Renal pelvis (tissue), 12 donors: ENCODE results near the gene SUFU. TPM values are rescaled to one million over a fixed set of nuclear protein-coding genes. Genes with fewer than 3 reads are reported as not detected.
A peak's percentile ranks its signal among the peaks of the same experiment; 100 is the strongest.
"Not testable (repeated sequence)": the region's sequence is repeated elsewhere in the genome, so short reads cannot be mapped to it uniquely, and the experiment has no call there.

Source experiments
- DNase-seq: peaks from one replicate; pipeline ENCODE4 v3.0.0-alpha.2; 2013
- long read RNA-seq, 16 experiments: transcript quantifications; one replicate each; lab custom pipeline, GENCODE V29; 2026
- polyA plus RNA-seq, 3 donors: library from polyadenylated mRNA; unstranded; fragments of 120-200 nt; gene quantifications; one replicate each; pipeline ENCODE4 v1.2.1, GENCODE V29; 2013; ENCODE audit not compliant: insufficient read length in 3 of 3

The SUFU gene
- polyA plus RNA-seq = 10 to 100 TPM; 30.9 to 33.1 (median 31.2) TPM
- long read RNA-seq, donor 1, full-length matches to known transcripts = 1 of 1 reads
- long read RNA-seq, donor 1, partial matches to known transcripts = 0 of 1 reads
- long read RNA-seq, donor 1, other reads (novel, unspliced or antisense) = 0 of 1 reads
- long read RNA-seq, donor 2, full-length matches to known transcripts = 6 of 6 reads
- long read RNA-seq, donor 2, partial matches to known transcripts = 0 of 6 reads
- long read RNA-seq, donor 2, other reads (novel, unspliced or antisense) = 0 of 6 reads
- long read RNA-seq, donor 3, full-length matches to known transcripts = 1 of 1 reads
- long read RNA-seq, donor 3, partial matches to known transcripts = 0 of 1 reads
- long read RNA-seq, donor 3, other reads (novel, unspliced or antisense) = 0 of 1 reads
- long read RNA-seq, donor 4, full-length matches to known transcripts = 3 of 3 reads
- long read RNA-seq, donor 4, partial matches to known transcripts = 0 of 3 reads
- long read RNA-seq, donor 4, other reads (novel, unspliced or antisense) = 0 of 3 reads
- long read RNA-seq, donor 5, full-length matches to known transcripts = 2 of 2 reads
- long read RNA-seq, donor 5, partial matches to known transcripts = 0 of 2 reads
- long read RNA-seq, donor 5, other reads (novel, unspliced or antisense) = 0 of 2 reads
- long read RNA-seq, donor 6, full-length matches to known transcripts = 5 of 5 reads
- long read RNA-seq, donor 6, partial matches to known transcripts = 0 of 5 reads
- long read RNA-seq, donor 6, other reads (novel, unspliced or antisense) = 0 of 5 reads
- long read RNA-seq, donor 7, full-length matches to known transcripts = 5 of 10 reads
- long read RNA-seq, donor 7, partial matches to known transcripts = 5 of 10 reads
- long read RNA-seq, donor 7, other reads (novel, unspliced or antisense) = 0 of 10 reads
- long read RNA-seq, donor 8, full-length matches to known transcripts = 3 of 9 reads
- long read RNA-seq, donor 8, partial matches to known transcripts = 6 of 9 reads
- long read RNA-seq, donor 8, other reads (novel, unspliced or antisense) = 0 of 9 reads
- long read RNA-seq, donor 9, full-length matches to known transcripts = 5 of 11 reads
- long read RNA-seq, donor 9, partial matches to known transcripts = 6 of 11 reads
- long read RNA-seq, donor 9, other reads (novel, unspliced or antisense) = 0 of 11 reads
- long read RNA-seq, donor 10, full-length matches to known transcripts = 1 of 1 reads
- long read RNA-seq, donor 10, partial matches to known transcripts = 0 of 1 reads
- long read RNA-seq, donor 10, other reads (novel, unspliced or antisense) = 0 of 1 reads
- long read RNA-seq, donor 11, full-length matches to known transcripts = 2 of 2 reads
- long read RNA-seq, donor 11, partial matches to known transcripts = 0 of 2 reads
- long read RNA-seq, donor 11, other reads (novel, unspliced or antisense) = 0 of 2 reads
- long read RNA-seq, donor 12, full-length matches to known transcripts = 6 of 6 reads
- long read RNA-seq, donor 12, partial matches to known transcripts = 0 of 6 reads
- long read RNA-seq, donor 12, other reads (novel, unspliced or antisense) = 0 of 6 reads
- long read RNA-seq, donor 13, full-length matches to known transcripts = 2 of 2 reads
- long read RNA-seq, donor 13, partial matches to known transcripts = 0 of 2 reads
- long read RNA-seq, donor 13, other reads (novel, unspliced or antisense) = 0 of 2 reads
- long read RNA-seq, donor 14 = 0 reads
- long read RNA-seq, donor 15, full-length matches to known transcripts = 7 of 34 reads
- long read RNA-seq, donor 15, partial matches to known transcripts = 27 of 34 reads
- long read RNA-seq, donor 15, other reads (novel, unspliced or antisense) = 0 of 34 reads
- long read RNA-seq, donor 16, full-length matches to known transcripts = 1 of 1 reads
- long read RNA-seq, donor 16, partial matches to known transcripts = 0 of 1 reads
- long read RNA-seq, donor 16, other reads (novel, unspliced or antisense) = 0 of 1 reads

GRCh38 chr10:102503264-102504178 lies at the start of gene SUFU:
Gene SUFU (plus strand): TSS chr10:102503972. CDS start chr10:102504153, 181 bp downstream.
- peak; percentile 99 for DNase-seq

DNA sequence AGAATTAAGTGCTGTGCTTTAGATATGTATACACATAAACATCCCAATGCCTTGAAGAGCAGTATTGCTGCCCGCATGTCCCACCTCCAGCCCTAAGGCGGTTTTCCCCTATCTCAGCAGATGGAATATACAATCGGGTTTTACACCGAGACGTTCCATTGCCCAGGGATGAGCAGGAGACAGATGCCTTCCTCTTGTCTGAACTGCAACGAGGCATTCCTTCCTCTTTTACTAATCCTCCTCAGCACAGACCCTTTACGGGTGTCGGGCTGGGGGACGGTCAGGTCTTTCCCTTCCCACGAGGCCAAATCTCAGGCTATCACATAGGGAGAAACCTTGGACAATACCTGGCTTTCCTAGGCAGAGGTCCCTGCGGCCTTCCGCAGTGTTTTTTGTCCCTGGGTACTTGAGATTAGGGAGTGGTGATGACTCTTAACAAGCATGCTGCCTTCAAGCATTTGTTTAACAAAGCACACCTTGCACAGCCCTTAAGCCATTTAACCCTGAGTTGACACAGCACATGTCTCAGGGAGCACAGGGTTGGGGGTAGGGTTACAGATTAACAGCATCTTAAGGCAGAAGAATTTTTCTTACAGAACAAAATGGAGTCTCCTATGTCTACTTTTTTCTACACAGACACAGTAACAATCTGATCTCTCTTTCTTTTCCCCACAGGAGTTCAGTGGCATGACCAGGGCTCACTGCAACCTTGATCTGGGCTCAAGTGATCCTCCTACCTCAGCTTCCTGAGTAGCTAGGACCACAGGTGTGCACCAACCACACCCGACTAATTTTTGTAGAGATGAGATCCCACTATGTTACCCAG lies 48.9 kb upstream of the SUFU start:
- DNase-seq = not testable (repeated sequence)

DNA sequence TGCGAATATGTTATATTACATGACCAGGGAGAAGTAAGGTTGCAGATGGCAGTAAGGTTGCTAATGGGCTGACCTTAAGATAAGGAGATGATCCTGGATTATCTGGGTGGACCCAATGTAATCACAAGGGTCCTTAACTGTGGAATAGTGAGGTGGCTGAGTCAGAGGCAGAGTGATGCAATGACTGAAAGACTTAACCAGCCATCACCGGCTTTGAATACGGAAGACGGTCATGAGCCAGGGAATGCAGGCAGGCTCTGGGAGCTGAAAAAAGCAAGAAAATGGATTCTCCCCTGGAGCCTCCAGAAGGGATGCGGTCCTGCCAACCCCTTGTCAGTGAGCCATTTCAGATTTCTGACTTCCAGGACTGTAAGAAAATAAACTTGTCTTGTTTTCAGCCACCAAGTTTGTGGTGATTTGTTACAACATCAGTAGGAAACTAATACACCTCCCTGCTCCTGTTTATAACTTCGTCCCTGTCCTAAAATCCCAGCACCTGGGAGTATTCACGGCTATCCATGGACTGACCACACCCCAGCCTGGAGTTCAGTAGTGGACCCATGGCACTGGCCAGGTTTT lies 47.8 kb upstream of the SUFU start:
- DNase-seq = no peak

DNA sequence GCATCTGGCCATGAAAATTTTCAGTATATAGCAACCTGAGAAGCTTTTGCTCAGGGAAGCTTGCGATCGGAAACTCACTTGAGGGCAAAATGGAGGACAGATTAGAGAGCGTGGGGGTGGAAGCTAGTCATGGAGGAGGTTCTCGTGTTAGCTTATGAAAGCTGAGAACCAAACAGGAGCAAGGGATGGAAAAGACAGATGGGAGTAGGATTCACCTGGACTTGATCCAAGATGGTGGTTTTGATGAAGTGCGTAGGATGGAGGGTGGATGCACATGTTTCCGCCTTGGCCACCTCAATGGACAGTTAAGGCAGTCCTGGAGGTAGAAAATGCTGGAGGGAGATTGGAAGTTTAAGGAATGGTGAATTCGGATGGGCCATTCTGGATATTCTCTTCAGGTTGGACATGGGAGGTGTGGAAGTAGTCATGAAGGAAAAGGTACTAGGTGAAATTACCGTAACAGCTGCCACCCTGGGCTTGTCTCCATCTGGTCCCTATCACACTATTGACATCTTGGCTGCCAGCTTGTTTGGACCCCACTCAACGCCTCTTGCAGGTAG lies 46.1 kb upstream of the SUFU start:
- DNase-seq = no peak

GRCh38 chr10:102458656-102459055 lies 45.1 kb upstream of the SUFU start:
- no peak for DNase-seq

GRCh38 chr10:102460836-102461186 lies 43.0 kb upstream of the SUFU start:
- DNase-seq = no peak

DNA sequence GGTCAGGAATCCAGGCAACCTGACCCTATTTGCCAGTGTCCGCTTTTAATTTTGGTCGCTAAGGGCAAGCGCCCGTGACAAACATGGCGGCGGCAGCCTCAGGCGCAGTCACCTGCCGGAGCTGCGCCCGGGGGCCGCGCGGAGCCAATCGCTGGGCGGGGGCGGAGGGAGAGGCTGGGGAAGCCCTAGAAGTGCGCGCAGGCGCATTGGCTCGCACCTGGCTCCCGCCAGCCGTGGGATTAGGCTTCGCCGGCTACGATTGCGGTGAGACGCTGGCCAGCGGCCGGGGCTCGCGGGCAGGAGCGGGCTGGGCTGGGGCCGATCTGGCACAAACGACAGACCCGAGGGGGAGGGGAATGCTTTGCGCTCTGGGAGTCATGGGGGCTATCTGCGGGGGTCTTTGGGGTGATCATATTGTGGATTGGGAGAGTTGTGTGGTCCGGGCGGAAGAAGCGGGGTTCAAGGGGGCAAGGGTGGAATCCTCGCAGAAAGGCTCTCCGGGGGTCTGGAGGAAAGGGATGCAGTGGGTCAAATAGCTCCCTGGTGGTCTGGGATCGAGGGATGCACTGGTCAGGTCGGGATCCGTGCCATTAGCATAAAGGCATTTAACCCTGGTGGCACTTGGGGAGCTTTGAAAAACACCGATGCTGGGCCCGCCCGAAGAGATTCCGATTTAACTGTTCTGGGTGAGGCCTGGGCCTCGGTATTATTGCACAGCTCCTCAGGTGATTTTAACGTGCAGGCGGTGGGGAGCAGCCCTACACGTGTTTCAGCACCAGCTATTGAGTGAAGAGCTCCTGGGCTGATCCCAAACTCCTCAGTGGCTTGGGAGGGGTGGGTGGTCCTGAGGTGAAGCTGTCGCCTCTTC lies 42.4 kb upstream of the SUFU start:
- DNase-seq = peak; percentile 91

- no peak for DNase-seq
Measured at GRCh38 chr10:102462512-102463054, 41.2 kb upstream of the SUFU start.

DNA sequence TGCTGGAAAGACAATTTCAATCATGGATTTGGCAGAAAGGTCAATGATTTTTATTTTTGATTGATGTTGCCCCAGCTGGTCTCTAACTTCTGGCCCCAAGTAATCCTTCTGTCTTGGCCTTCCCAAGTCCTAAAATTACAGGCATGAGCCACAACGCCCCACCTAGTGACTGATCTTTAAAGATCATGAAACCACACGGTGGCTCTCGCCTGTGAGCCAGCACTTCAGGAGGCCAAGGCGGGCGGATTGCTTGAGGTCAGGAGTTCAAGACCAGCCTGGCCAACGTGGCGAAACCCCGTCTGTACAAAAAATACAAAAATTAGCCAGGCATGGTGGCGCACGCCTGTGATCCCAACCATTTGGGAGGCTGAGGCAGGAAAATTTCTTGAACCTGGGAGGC lies 39.8 kb upstream of the SUFU start:
- no peak for DNase-seq

- DNase-seq = no peak
Measured at GRCh38 chr10:102465466-102465865, 38.3 kb upstream of the SUFU start.

DNA sequence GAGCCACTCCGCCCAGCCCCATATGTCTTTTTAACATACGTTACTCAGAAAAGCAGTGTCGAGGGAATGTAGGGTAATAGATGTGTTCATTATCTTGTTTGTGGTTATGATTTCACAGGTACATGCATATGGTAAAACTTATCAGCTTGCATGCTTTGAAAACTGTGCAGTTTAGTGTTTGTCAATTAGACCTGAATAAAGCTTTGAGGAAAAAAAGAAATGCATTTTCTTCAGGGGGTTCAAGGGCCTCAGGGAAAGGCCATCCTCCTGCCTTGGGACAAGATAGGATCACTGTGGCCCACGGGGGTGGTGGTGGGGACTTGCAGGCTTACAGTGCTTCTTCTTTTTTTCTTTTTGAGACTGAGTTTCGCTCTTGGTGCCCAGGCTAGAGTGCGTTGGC lies 36.5 kb upstream of the SUFU start:
- no peak for DNase-seq

DNA sequence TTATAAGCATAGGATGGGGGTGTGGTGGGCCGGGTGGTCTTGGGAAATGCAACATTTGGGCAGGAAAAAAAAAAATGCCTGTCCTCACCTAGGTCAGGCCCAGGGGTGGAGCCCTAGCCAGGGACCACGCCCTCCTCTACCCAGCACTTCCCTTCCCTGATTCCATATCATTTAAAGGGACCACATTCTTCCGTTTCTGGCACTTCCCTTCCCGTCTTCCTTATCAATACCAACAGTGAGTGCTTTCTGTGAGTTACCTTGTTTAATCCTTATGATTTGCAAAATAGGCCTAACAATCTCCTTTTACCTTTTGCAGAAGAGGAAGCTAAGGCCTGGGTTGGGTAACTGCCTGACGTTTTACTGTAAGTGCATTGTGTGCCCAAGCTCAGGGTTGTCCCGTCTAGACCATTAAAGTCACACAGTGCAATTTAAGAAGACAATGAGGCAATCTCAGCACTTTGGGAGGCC lies 35.8 kb upstream of the SUFU start:
- no peak for DNase-seq

- no peak for DNase-seq
Measured at GRCh38 chr10:102468683-102469082, 35.1 kb upstream of the SUFU start.

DNA sequence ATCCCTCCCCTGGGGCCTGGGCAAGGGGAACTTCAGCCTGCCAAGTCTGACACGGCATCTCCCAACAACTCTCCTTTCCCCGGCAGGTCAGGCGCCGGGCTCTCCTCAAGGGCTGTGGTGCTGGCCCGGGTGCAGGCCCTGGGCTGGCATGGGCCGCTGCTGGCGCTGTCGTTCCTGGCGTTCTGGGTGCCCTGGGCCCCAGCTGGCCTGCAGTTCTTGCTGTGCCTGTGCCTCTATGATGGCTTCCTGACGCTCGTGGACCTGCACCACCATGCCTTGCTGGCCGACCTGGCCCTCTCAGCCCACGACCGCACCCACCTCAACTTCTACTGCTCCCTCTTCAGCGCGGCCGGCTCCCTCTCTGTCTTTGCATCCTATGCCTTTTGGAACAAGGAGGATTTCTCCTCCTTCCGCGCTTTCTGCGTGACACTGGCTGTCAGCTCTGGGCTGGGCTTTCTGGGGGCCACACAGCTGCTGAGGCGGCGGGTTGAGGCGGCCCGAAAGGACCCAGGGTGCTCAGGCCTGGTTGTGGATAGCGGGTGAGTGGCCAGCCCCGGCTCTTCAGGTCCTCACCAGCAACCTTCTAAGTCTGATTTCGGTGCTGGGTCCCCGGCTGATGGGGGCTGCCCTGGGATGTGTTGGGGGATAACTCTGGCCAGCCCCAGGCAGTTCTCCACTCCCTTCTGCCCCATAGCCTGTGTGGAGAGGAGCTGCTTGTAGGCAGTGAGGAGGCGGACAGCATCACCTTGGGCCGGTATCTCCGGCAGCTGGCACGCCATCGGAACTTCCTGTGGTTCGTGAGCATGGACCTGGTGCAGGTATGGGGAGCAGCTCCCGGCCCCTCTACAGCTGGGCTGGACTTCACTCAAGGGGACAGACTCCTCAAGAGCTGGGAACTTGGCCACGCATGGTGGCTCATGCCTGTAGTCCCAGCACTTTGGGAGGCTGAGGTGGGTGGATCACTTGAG lies 32.9 kb upstream of the SUFU start:
- no peak for DNase-seq
